OCI-LY7 (cell line): ENCODE measurements around the gene SUCNR1. TPM values are rescaled to one million over a fixed set of nuclear protein-coding genes. Genes with fewer than 3 reads are reported as not detected.

Source experiments
- BruUV-seq: library from RNA; stranded (reverse); fragments of 400-500 nt; replicated peaks from 2 replicates; lab custom pipeline; 2021; lab: Mats Ljungman, UMichigan
- CTCF ChIA-PET: fragments of 300-600 bp; sonication (Branson Sonifier 250); formaldehyde crosslinking; loops from one replicate; lab custom pipeline; 2022; ENCODE audit warnings: antibody characterized with exemption; ENCODE audit not compliant: unreplicated experiment; lab: Charles Lee
- POLR2A ChIA-PET: fragments of 300-600 bp; sonication (Branson Sonifier 250); formaldehyde crosslinking; loops from one replicate; lab custom pipeline; 2022; ENCODE audit warnings: antibody characterized with exemption; lab: Charles Lee
- DNase-seq: peaks from one replicate; pipeline ENCODE4 v3.0.0-alpha.2; 2015; ENCODE audit warnings: low spot score
- H2AFZ ChIP-seq: fragments of 200-600 bp; sonication (generic), shearing (Covaris generic); 2 replicates; pipeline ENCODE4 v1.6.1; 2014; ENCODE audit warnings: mild to moderate bottlenecking, antibody characterized with exemption, low read length, moderate library complexity
- H3K27ac ChIP-seq: fragments of 200-600 bp; sonication (generic); 2 replicates; pipeline ENCODE4 v1.5.1; 2014; ENCODE audit warnings: mixed run types, low read depth, mild to moderate bottlenecking, moderate library complexity, low read length, inconsistent platforms; ENCODE audit not compliant: poor library complexity, severe bottlenecking
- H3K36me3 ChIP-seq: fragments of 200-600 bp; sonication (generic); 2 replicates; pipeline ENCODE4 v1.6.1; 2014; ENCODE audit warnings: mild to moderate bottlenecking, antibody characterized with exemption, low read length, moderate library complexity, mixed read lengths; ENCODE audit not compliant: insufficient read depth
- H3K4me1 ChIP-seq: fragments of 200-600 bp; sonication (generic); 2 replicates; pipeline ENCODE4 v1.5.1; 2014; ENCODE audit warnings: mild to moderate bottlenecking, low read length; ENCODE audit not compliant: insufficient read depth, poor library complexity, severe bottlenecking
- H3K4me2 ChIP-seq: fragments of 200-600 bp; sonication (generic); 2 replicates; pipeline ENCODE4 v1.6.1; 2014; ENCODE audit warnings: mild to moderate bottlenecking, low read length
- H3K4me3 ChIP-seq: fragments of 200-600 bp; sonication (generic); 2 replicates; pipeline ENCODE4 v1.5.1; 2014; ENCODE audit warnings: mild to moderate bottlenecking, low read depth, low read length; ENCODE audit not compliant: poor library complexity, severe bottlenecking
- H3K79me2 ChIP-seq: fragments of 200-600 bp; sonication (generic); 2 replicates; pipeline ENCODE4 v1.6.1; 2016; ENCODE audit warnings: low read depth, mild to moderate bottlenecking, low read length, moderate library complexity, mixed read lengths; ENCODE audit not compliant: insufficient read depth
- H3K9me2 ChIP-seq: fragments of 200-600 bp; sonication (generic); 2 replicates; pipeline ENCODE4 v1.6.1; 2016; ENCODE audit warnings: mild to moderate bottlenecking, low read length, mixed read lengths; ENCODE audit not compliant: insufficient read depth
- H3K9me3 ChIP-seq: fragments of 200-600 bp; sonication (generic); 2 replicates; pipeline ENCODE4 v1.6.1; 2014; ENCODE audit warnings: mild to moderate bottlenecking, mixed run types, low read length, mixed read lengths
- H4K20me1 ChIP-seq: fragments of 200-600 bp; sonication (generic); 2 replicates; pipeline ENCODE4 v1.6.1; 2014; ENCODE audit warnings: mild to moderate bottlenecking, antibody characterized with exemption, low read length, moderate library complexity, mixed read lengths; ENCODE audit not compliant: insufficient read depth
- CTCF ChIP-seq: fragments of 200-600 bp; sonication (generic); conservative IDR thresholded peaks from 2 replicates; pipeline ENCODE4 v1.5.1; 2014; ENCODE audit warnings: mild to moderate bottlenecking, antibody characterized with exemption, low read length, moderate library complexity, mixed read lengths
- EZH2phosphoT487 ChIP-seq: fragments of 200-600 bp; sonication (generic); IDR thresholded peaks from 2 replicates; pipeline ENCODE4 v1.6.1; 2018; ENCODE audit warnings: low read depth, borderline replicate concordance, mild to moderate bottlenecking, mixed run types, antibody characterized with exemption, low read length, moderate library complexity, mixed read lengths
- intact Hi-C: fragments of 100-400 bp; cut with micrococcal nuclease; formaldehyde crosslinking; loops from one replicate; pipeline ENCODE4 v1.10.0; 2022; ENCODE audit not compliant: unreplicated experiment
- total RNA-seq, 2 experiments: library from RNA; depleted of rRNA in 1 of 2; stranded (reverse); fragments of >200 nt in 1 of 2; shearing (Covaris generic) in 1 of 2; gene quantifications; 2 replicates each; pipeline ENCODE4 v1.2.3, GENCODE V29; 2014 to 2022

Gene SUCNR1
- total RNA-seq, 2 experiments from 2014 or later = not detected

- H3K4me2 ChIP-seq = no peak overlapping the region
- no peak for DNase-seq
- no peaks in the 10 kb centered on the region for H3K79me2 ChIP-seq
- BruUV-seq = no TSS peak
- ChIA-PET CTCF (no interaction called here), POLR2A (no interaction called here)
- H3K9me3 ChIP-seq = no peaks in the 10 kb centered on the region
- intact Hi-C loops = no loop called here
- no peaks in the 10 kb centered on the region for H3K9me2 ChIP-seq
- no peak overlapping the region for H2AFZ ChIP-seq
- H3K36me3 ChIP-seq = no peaks in the 10 kb centered on the region
- H3K4me1 ChIP-seq = no peaks in the 10 kb centered on the region
- TF ChIP-seq EZH2phosphoT487 (no peak), CTCF (no peak)
- H3K4me3 ChIP-seq = no peak overlapping the region
- H3K27ac ChIP-seq = no peak overlapping the region
- H4K20me1 ChIP-seq = no peaks in the 10 kb centered on the region
Measured at GRCh38 chr3:151864423-151865101, 8.9 kb upstream of the SUCNR1 start.

DNA sequence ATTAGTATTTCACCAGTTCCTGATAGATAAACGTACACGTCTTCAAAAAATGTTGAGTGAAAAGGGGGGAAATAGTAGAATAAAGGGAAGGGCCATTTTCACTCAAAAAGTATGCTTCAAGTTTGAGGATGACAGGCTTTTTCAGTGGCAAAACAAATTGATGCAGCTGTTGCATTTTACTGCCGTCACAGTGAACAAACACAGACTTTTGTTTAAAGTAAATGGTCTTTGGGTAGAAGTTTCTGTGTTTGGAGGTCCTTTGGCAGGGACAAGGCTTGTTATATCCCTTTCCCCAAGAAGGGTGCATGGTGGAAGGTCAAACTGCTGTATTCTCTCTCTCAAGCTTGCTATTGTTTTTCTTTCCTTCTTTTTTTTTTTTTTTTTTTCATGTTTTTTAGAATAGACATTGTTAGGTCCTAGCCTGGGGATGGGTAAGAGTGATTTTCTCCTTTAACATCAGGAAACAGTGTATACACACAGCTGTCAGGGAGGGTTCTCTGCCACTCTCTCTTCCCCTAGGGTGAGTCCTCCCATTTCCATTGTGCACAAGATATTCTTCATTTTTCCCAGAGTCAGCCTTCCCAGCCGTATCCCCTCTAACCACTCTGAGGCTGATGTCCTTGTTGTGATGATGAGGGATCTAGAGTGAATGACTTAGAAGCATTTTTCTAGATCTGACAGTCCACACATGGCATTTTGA lies 6.6 kb upstream of the SUCNR1 start:
- CTCF ChIA-PET = no interaction called here

More for the DNA sequence above, 6.6 kb upstream of the SUCNR1 start:
- H3K4me1 ChIP-seq = no peaks in the 10 kb centered on the region
- no peaks in the 10 kb centered on the region for H3K9me3 ChIP-seq
- BruUV-seq = no TSS peak
- no peak overlapping the region for H3K4me2 ChIP-seq
- intact Hi-C loops = no loop called here
- no peaks in the 10 kb centered on the region for H4K20me1 ChIP-seq
- H3K4me3 ChIP-seq = no peak overlapping the region
- H3K9me2 ChIP-seq = no peaks in the 10 kb centered on the region
- no peak for DNase-seq
- no peak overlapping the region for H2AFZ ChIP-seq
- H3K36me3 ChIP-seq = no peaks in the 10 kb centered on the region
- no peaks in the 10 kb centered on the region for H3K79me2 ChIP-seq
- POLR2A ChIA-PET = interaction anchor here (0.7 to 1.2 kb wide), 2 partner anchors 9 to 45 kb away, joined by 3 to 4 read pairs; no protein-coding TSS in a partner anchor
- no peak overlapping the region for H3K27ac ChIP-seq
- TF ChIP-seq CTCF (no peak), EZH2phosphoT487 (no peak)
